ENCODE results near the gene TXNDC11. TPM values are rescaled to one million over a fixed set of nuclear protein-coding genes. Genes with fewer than 3 reads are reported as not detected.

TXNDC11 gene
- total RNA-seq, 3 donors from 2014 or later = 34.3 to 39.0 (median 35.5) TPM

GRCh38 chr16:11673091-11674000 lies 69.3 kb downstream of the TXNDC11 start:
- H3K36me3 Mint-ChIP-seq (ENCODE audit: insufficient read depth) = peaks cover 8% of the 10 kb centered on the region
- no peak overlapping the region for H3K4me3 Mint-ChIP-seq
- no peak for DNase-seq
- peaks cover 59% of the 10 kb centered on the region for H3K4me1 Mint-ChIP-seq (ENCODE audit: low read depth)
- no peaks in the 10 kb centered on the region for H3K9me3 Mint-ChIP-seq
- no peak for ATAC-seq
- H3K27me3 Mint-ChIP-seq (ENCODE audit: low read depth) = no peaks in the 10 kb centered on the region

GRCh38 chr16:11672206-11673090 lies 70.2 kb downstream of the TXNDC11 start:
- no peak for ATAC-seq
- H3K27me3 Mint-ChIP-seq (ENCODE audit: low read depth) = no peaks in the 10 kb centered on the region
- peaks cover 8% of the 10 kb centered on the region for H3K36me3 Mint-ChIP-seq (ENCODE audit: insufficient read depth)
- peak overlapping the region; percentile 49 for H3K4me3 Mint-ChIP-seq
- DNase-seq = no peak
- H3K4me1 Mint-ChIP-seq (ENCODE audit: low read depth) = peaks cover 60% of the 10 kb centered on the region
- H3K9me3 Mint-ChIP-seq = no peaks in the 10 kb centered on the region

- Mint-ChIP-seq H3K4me1 (ENCODE audit: low read depth) (peaks cover 63% of the 10 kb centered on the region), H3K27me3 (ENCODE audit: low read depth) (no peaks in the 10 kb centered on the region), H3K36me3 (ENCODE audit: insufficient read depth) (peaks cover 6% of the 10 kb centered on the region), H3K9me3 (no peaks in the 10 kb centered on the region), H3K4me3 (peak overlapping the region; percentile 38)
- ATAC-seq (no peak), DNase-seq (no peak)
These were observed 71.0 kb downstream of the TXNDC11 start for GRCh38 chr16:11671676-11672075.

- ATAC-seq (no peak), DNase-seq (no peak)
- H3K36me3 Mint-ChIP-seq (ENCODE audit: insufficient read depth) = peaks cover 6% of the 10 kb centered on the region
These were observed 71.4 kb downstream of the TXNDC11 start for GRCh38 chr16:11671271-11671670.

GRCh38 chr16:11670171-11671131 lies 72.2 kb downstream of the TXNDC11 start:
- peak overlapping the region; percentile 78 for H3K4me3 Mint-ChIP-seq
- H3K9me3 Mint-ChIP-seq = no peaks in the 10 kb centered on the region
- H3K27me3 Mint-ChIP-seq (ENCODE audit: low read depth) = no peaks in the 10 kb centered on the region
- peaks cover 67% of the 10 kb centered on the region for H3K4me1 Mint-ChIP-seq (ENCODE audit: low read depth)
- DNase-seq (no peak), ATAC-seq (peak; percentile 29 to 34)
- H3K36me3 Mint-ChIP-seq (ENCODE audit: insufficient read depth) = peaks cover under 1% of the 10 kb centered on the region

More at GRCh38 chr16:11671271-11671670, 71.4 kb downstream of the TXNDC11 start:
- H3K9me3 Mint-ChIP-seq = no peaks in the 10 kb centered on the region
- H3K4me3 Mint-ChIP-seq = peak overlapping the region; percentile 38
- H3K4me1 Mint-ChIP-seq (ENCODE audit: low read depth) = peaks cover 66% of the 10 kb centered on the region
- H3K27me3 Mint-ChIP-seq (ENCODE audit: low read depth) = no peaks in the 10 kb centered on the region

GRCh38 chr16:11669380-11670146 lies 73.1 kb downstream of the TXNDC11 start:
- H3K27me3 Mint-ChIP-seq (ENCODE audit: low read depth) = no peaks in the 10 kb centered on the region
- H3K4me1 Mint-ChIP-seq (ENCODE audit: low read depth) = peaks cover 70% of the 10 kb centered on the region
- H3K9me3 Mint-ChIP-seq = no peaks in the 10 kb centered on the region
- ATAC-seq (no peak), DNase-seq (no peak)
- H3K36me3 Mint-ChIP-seq (ENCODE audit: insufficient read depth) = no peaks in the 10 kb centered on the region
- peak overlapping the region; percentile 78 for H3K4me3 Mint-ChIP-seq

- no peak for DNase-seq
- H3K4me3 Mint-ChIP-seq = peak overlapping the region; percentile 78
- no peaks in the 10 kb centered on the region for H3K36me3 Mint-ChIP-seq (ENCODE audit: insufficient read depth)
- no peaks in the 10 kb centered on the region for H3K27me3 Mint-ChIP-seq (ENCODE audit: low read depth)
- no peaks in the 10 kb centered on the region for H3K9me3 Mint-ChIP-seq
- H3K4me1 Mint-ChIP-seq (ENCODE audit: low read depth) = peaks cover 76% of the 10 kb centered on the region
- ATAC-seq = peak in 1 of 2 donors; percentile 1
These were observed 73.9 kb downstream of the TXNDC11 start for GRCh38 chr16:11668623-11669379.

GRCh38 chr16:11667824-11668622 lies 74.6 kb downstream of the TXNDC11 start, which contains the start of gene SNN:
TSS of gene SNN (plus strand) at chr16:11668455. CDS start at chr16:11676060, 7,605 bp downstream.
- H3K27me3 Mint-ChIP-seq (ENCODE audit: low read depth) = no peaks in the 10 kb centered on the region
- ATAC-seq = peak; percentile 90
- H3K36me3 Mint-ChIP-seq (ENCODE audit: insufficient read depth) = no peaks in the 10 kb centered on the region
- peak within 1 kb of the TSS; percentile 78 for H3K4me3 Mint-ChIP-seq
- no peaks in the 10 kb centered on the region for H3K9me3 Mint-ChIP-seq
- DNase-seq = peak; percentile 82
- H3K4me1 Mint-ChIP-seq (ENCODE audit: low read depth) = peaks cover 71% of the 10 kb centered on the region

GRCh38 chr16:11667221-11667823 lies 75.3 kb downstream of the TXNDC11 start:
- peak overlapping the region; percentile 66 for H3K4me3 Mint-ChIP-seq
- peaks cover 68% of the 10 kb centered on the region for H3K4me1 Mint-ChIP-seq (ENCODE audit: low read depth)
- no peak for ATAC-seq
- H3K36me3 Mint-ChIP-seq (ENCODE audit: insufficient read depth) = no peaks in the 10 kb centered on the region
- no peaks in the 10 kb centered on the region for H3K27me3 Mint-ChIP-seq (ENCODE audit: low read depth)
- DNase-seq = no peak
- H3K9me3 Mint-ChIP-seq = no peaks in the 10 kb centered on the region

GRCh38 chr16:11666103-11667055 lies 76.3 kb downstream of the TXNDC11 start:
- ATAC-seq = no peak

GRCh38 chr16:11665071-11665491 lies 77.6 kb downstream of the TXNDC11 start:
- no peak for ATAC-seq
- H3K9me3 Mint-ChIP-seq = no peaks in the 10 kb centered on the region
- peaks cover 45% of the 10 kb centered on the region for H3K4me1 Mint-ChIP-seq (ENCODE audit: low read depth)

More at GRCh38 chr16:11666103-11667055, 76.3 kb downstream of the TXNDC11 start:
- H3K4me1 Mint-ChIP-seq (ENCODE audit: low read depth) = peaks cover 58% of the 10 kb centered on the region
- H3K27me3 Mint-ChIP-seq (ENCODE audit: low read depth) = no peaks in the 10 kb centered on the region
- no peak for DNase-seq
- H3K4me3 Mint-ChIP-seq = peak overlapping the region; percentile 66
- H3K9me3 Mint-ChIP-seq = no peaks in the 10 kb centered on the region
- H3K36me3 Mint-ChIP-seq (ENCODE audit: insufficient read depth) = no peaks in the 10 kb centered on the region

More at GRCh38 chr16:11665071-11665491, 77.6 kb downstream of the TXNDC11 start:
- DNase-seq = no peak
- Mint-ChIP-seq H3K4me3 (peak overlapping the region; percentile 59), H3K36me3 (ENCODE audit: insufficient read depth) (no peaks in the 10 kb centered on the region), H3K27me3 (ENCODE audit: low read depth) (no peaks in the 10 kb centered on the region)
